CD4-positive, alpha-beta T cell (primary cell): ENCODE data around the gene EEF1G. TPM values are rescaled to one million over a fixed set of nuclear protein-coding genes. Genes with fewer than 3 reads are reported as not detected.
"Not testable (repeated sequence)": the region's sequence is repeated elsewhere in the genome, so short reads cannot be mapped to it uniquely, and the experiment has no call there.

ENCODE experiments used
- ATAC-seq: fragments of 200-7000 bp; cut with Tn5 transposase; one replicate; pipeline ENCODE4 v1.10.0; 2022; ENCODE audit warnings: mild to moderate bottlenecking; ENCODE audit not compliant: poor library complexity
- CTCF ChIA-PET: fragments of 350-600 bp; sonication (Branson Sonifier 250); formaldehyde crosslinking; loops from one replicate; lab custom pipeline; 2021; ENCODE audit warnings: antibody characterized with exemption, inconsistent platforms; lab: Charles Lee
- POLR2A ChIA-PET: fragments of 350-600 bp; sonication (Branson Sonifier 250); formaldehyde crosslinking; loops from one replicate; lab custom pipeline; 2021; ENCODE audit warnings: antibody characterized with exemption, inconsistent platforms; lab: Charles Lee
- DNase-seq, 14 experiments: peaks; one replicate each; pipeline ENCODE4 v3.0.0-alpha.2; 2013 to 2020; ENCODE audit warnings: mixed read lengths in 2 of 14
- H3K27ac ChIP-seq, 2 donors: one replicate each; pipeline versions ENCODE4 v1.5.1 to v1.7.0; 2013; ENCODE audit warnings: low read length in 2 of 2, low read depth in 1 of 2, mild to moderate bottlenecking in 1 of 2
- H3K27me3 ChIP-seq, 2 experiments: 1 replicate in 1 of 2; 2 replicates in 1 of 2; pipeline versions ENCODE4 v1.6.1 to v1.7.0; 2013; ENCODE audit warnings: low read length in 2 of 2, control low read depth in 1 of 2, mild to moderate bottlenecking in 1 of 2, moderate library complexity in 1 of 2; ENCODE audit not compliant: insufficient read depth in 2 of 2, control insufficient read depth in 1 of 2
- H3K36me3 ChIP-seq: one replicate; pipeline ENCODE4 v1.6.1; 2013; ENCODE audit warnings: low read length, control low read depth; ENCODE audit not compliant: insufficient read depth
- H3K4me1 ChIP-seq: one replicate; pipeline ENCODE4 v1.6.1; 2013; ENCODE audit warnings: low read length, control low read depth; ENCODE audit not compliant: insufficient read depth
- H3K4me3 ChIP-seq: one replicate; pipeline ENCODE4 v1.5.1; 2013; ENCODE audit warnings: mild to moderate bottlenecking, low read length, moderate library complexity
- H3K9me3 ChIP-seq, 2 experiments: 1 replicate in 1 of 2; 2 replicates in 1 of 2; pipeline versions ENCODE4 v1.6.1 to v1.7.0; 2013; ENCODE audit warnings: low read length in 2 of 2, mild to moderate bottlenecking in 2 of 2, control low read depth in 1 of 2, moderate library complexity in 1 of 2; ENCODE audit not compliant: control insufficient read depth in 1 of 2, insufficient read depth in 1 of 2
- H3K27ac Mint-ChIP-seq: one replicate; pipeline ENCODE4 v1.8.0; 2020; ENCODE audit warnings: mixed read lengths
- H3K27me3 Mint-ChIP-seq: one replicate; pipeline ENCODE4 v1.8.0; 2021; ENCODE audit warnings: mixed read lengths
- H3K36me3 Mint-ChIP-seq: one replicate; pipeline ENCODE4 v1.8.0; 2021; ENCODE audit warnings: low read depth, mixed read lengths
- H3K4me1 Mint-ChIP-seq: one replicate; pipeline ENCODE4 v1.8.0; 2021; ENCODE audit warnings: low read depth, mixed read lengths
- H3K4me3 Mint-ChIP-seq: one replicate; pipeline ENCODE4 v1.8.0; 2020; ENCODE audit warnings: mild to moderate bottlenecking, mixed read lengths
- H3K9me3 Mint-ChIP-seq: one replicate; pipeline ENCODE4 v1.8.0; 2020; ENCODE audit warnings: mixed read lengths
- intact Hi-C, 2 experiments: fragments of 100-400 bp; cut with DNase I in 1 of 2; cut with micrococcal nuclease in 1 of 2; formaldehyde crosslinking; loops; one replicate each; pipeline versions ENCODE4 v1.15.1 to v1.9.0; 2023 to 2025; cut with DNase I, micrococcal nuclease
- total RNA-seq, 174 experiments: library from RNA in 2 of 174; stranded (reverse) in 2 of 174; gene quantifications; one replicate each; pipeline ENCODE4 v1.2.3 and lab custom pipeline; 2021 to 2026
- TF ChIP-seq, protein P1 (sequence below): fragments of 200-600 bp; IDR thresholded peaks from one replicate; pipeline ENCODE4 v1.8.0; 2022; ENCODE audit warnings: antibody characterized with exemption, mild to moderate bottlenecking

EEF1G gene
- total RNA-seq, 2 experiments from 2014 or later = 2,181 to 2,269 TPM

DNA sequence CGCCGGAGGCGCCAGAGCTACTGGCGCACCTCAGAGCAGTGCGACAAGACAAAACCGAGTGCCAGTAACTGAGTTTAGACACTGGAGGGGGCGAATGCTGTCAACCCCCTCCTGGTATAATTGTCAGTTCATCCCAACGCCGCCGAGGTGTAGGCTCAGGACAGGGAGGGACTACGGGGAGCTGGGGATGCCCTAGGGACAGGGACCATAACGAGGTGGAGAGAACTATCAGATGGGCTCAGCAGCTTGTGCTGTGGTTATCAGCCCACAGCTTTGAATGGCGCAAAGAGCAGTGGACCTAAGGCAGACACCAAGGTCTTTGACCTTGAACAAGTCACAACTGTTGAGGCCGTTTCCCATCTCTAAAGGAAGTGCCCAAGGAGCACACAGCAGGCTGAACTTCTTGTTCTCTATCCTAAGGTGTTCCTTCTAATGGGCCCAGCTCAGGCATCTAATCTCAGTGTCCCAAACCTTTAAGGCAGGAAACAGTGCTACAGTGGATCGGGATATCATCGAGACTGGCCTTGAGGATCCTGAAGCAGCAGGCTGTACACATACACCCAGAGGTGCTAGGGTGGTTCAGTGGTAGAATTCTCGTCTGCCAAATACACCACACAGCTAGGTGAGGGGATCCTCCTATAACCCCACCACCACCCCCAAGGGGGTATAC, 18.6 kb upstream of the EEF1G start:
- peaks cover 73% of the 10 kb centered on the region for H3K36me3 Mint-ChIP-seq
- peaks cover 72% of the 10 kb centered on the region for H3K4me1 Mint-ChIP-seq
- TF ChIP-seq, protein P1, sequence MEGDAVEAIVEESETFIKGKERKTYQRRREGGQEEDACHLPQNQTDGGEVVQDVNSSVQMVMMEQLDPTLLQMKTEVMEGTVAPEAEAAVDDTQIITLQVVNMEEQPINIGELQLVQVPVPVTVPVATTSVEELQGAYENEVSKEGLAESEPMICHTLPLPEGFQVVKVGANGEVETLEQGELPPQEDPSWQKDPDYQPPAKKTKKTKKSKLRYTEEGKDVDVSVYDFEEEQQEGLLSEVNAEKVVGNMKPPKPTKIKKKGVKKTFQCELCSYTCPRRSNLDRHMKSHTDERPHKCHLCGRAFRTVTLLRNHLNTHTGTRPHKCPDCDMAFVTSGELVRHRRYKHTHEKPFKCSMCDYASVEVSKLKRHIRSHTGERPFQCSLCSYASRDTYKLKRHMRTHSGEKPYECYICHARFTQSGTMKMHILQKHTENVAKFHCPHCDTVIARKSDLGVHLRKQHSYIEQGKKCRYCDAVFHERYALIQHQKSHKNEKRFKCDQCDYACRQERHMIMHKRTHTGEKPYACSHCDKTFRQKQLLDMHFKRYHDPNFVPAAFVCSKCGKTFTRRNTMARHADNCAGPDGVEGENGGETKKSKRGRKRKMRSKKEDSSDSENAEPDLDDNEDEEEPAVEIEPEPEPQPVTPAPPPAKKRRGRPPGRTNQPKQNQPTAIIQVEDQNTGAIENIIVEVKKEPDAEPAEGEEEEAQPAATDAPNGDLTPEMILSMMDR = no peak
- H3K27ac Mint-ChIP-seq = peak overlapping the region; percentile 89
- no peaks in the 10 kb centered on the region for H3K9me3 ChIP-seq
- ChIA-PET CTCF (interaction anchor here (0.7 to 2.6 kb wide), 18 partner anchors 9 to 289 kb away, joined by 3 to 20 read pairs (median 8); partner anchors contain the start of genes B3GAT3, C11orf98, CSKMT and EEF1G), POLR2A (interaction anchor here (0.8 to 4.4 kb wide), 53 partner anchors 8 to 1247 kb away, joined by 3 to 177 read pairs (median 10); partner anchors contain the start of genes AHNAK, B3GAT3, BSCL2 and C11orf98)
- H3K27me3 ChIP-seq = no peaks in the 10 kb centered on the region
- no peak for ATAC-seq
- H3K36me3 ChIP-seq = peaks cover 58% of the 10 kb centered on the region
- peak overlapping the region; percentile 95 to 97 for H3K27ac ChIP-seq
- no peaks in the 10 kb centered on the region for H3K27me3 Mint-ChIP-seq
- H3K9me3 Mint-ChIP-seq = no peaks in the 10 kb centered on the region
- peak overlapping the region; percentile 91 for H3K4me3 Mint-ChIP-seq
- no peak for DNase-seq
- intact Hi-C loops = loop anchor here (1.0 to 5.0 kb wide), 8 partner anchors 8 to 270 kb away; partner anchors contain the start of genes LBHD1 (in 2 of the 2), UQCC3 (in 2 of the 2), BSCL2 (in 1 of the 2) and EML3 (in 1 of the 2)
- peaks cover 47% of the 10 kb centered on the region for H3K4me1 ChIP-seq
- peak overlapping the region; percentile 98 for H3K4me3 ChIP-seq

- peak; percentile 82 for ATAC-seq
- peak within 1 kb of the TSS; percentile 98 for H3K4me3 ChIP-seq
- H3K9me3 Mint-ChIP-seq = no peaks in the 10 kb centered on the region
- no peaks in the 10 kb centered on the region for H3K27me3 ChIP-seq
- peaks cover 72% of the 10 kb centered on the region for H3K4me1 Mint-ChIP-seq
- intact Hi-C loops = loop anchor here (1.0 to 5.0 kb wide), 15 partner anchors 9 to 289 kb away; partner anchors contain the start of genes EML3 (in 2 of the 2), LBHD1 (in 2 of the 2), UQCC3 (in 2 of the 2) and BSCL2 (in 1 of the 2)
- peak within 1 kb of the TSS; percentile 95 to 97 for H3K27ac ChIP-seq
- H3K27ac Mint-ChIP-seq = peak within 1 kb of the TSS; percentile 89
- H3K36me3 ChIP-seq = peaks cover 57% of the 10 kb centered on the region
- ChIA-PET CTCF (interaction anchor here (0.6 to 2.6 kb wide), 22 partner anchors 9 to 290 kb away, joined by 3 to 20 read pairs (median 6); partner anchors contain the start of genes B3GAT3, C11orf98, CSKMT and EEF1G), POLR2A (interaction anchor here (0.6 to 4.4 kb wide), 63 partner anchors 9 to 1749 kb away, joined by 3 to 177 read pairs (median 8); partner anchors contain the start of genes AHNAK, ASRGL1, B3GAT3 and BSCL2)
- peak within 1 kb of the TSS; percentile 91 for H3K4me3 Mint-ChIP-seq
- no peaks in the 10 kb centered on the region for H3K9me3 ChIP-seq
- H3K4me1 ChIP-seq = peaks cover 43% of the 10 kb centered on the region
- H3K36me3 Mint-ChIP-seq = peaks cover 69% of the 10 kb centered on the region
- peak; percentile 91 to 99 (median 95) for DNase-seq
- H3K27me3 Mint-ChIP-seq = no peaks in the 10 kb centered on the region
- TF ChIP-seq, protein P1 = no peak
Measured at GRCh38 chr11:62591448-62592145, 17.9 kb upstream of the EEF1G start, which contains the start of gene TUT1. Gene TUT1 (minus strand): TSS chr11:62591523. CDS start chr11:62591485, 38 bp downstream.

DNA sequence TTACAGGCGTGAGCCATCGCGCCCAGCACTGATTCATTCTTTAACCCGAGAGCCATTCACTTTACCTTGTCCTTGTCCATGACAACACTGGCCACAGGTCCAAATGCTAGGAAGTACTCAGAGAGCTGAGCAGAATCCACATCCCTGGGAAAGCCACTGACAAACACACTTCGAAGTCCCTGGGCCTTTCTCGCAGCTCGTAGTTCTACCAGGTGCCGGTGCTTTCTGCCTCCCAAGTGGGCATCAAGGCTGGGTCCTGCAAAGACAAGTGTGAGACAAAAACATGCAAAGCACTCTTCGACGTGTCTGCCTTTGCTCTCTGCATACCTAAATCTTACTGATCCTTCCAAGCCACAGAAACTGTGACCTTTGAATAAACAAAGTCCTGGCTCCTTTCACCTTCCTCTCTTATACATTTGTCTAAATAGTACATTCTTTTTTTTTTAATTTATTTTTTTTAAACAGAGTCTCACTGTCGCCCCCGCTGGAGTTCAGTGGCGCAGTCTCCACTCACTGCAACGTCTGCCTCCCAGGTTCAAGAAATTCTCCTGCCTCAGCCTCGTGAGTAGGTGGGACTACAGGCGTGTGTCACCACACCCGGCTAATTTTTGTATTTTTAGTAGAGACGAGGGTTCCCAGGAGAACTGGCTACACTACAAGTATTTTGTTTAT, 15.4 kb upstream of the EEF1G start:
- Mint-ChIP-seq H3K4me1 (peaks cover 56% of the 10 kb centered on the region), H3K27ac (peak overlapping the region; percentile 89)

GRCh38 chr11:62585356-62585755, 11.7 kb upstream of the EEF1G start:
- Mint-ChIP-seq H3K36me3 (peaks cover 59% of the 10 kb centered on the region), H3K4me1 (peaks cover 20% of the 10 kb centered on the region)
- H3K27me3 Mint-ChIP-seq, ATAC-seq, DNase-seq, H3K9me3 ChIP-seq, H3K4me1 ChIP-seq, CTCF ChIA-PET, H3K27ac ChIP-seq, H3K9me3 Mint-ChIP-seq, H3K4me3 ChIP-seq, intact Hi-C loops, H3K27ac Mint-ChIP-seq, H3K4me3 Mint-ChIP-seq, H3K27me3 ChIP-seq: not testable (repeated sequence)
- POLR2A ChIA-PET = interaction anchor here (1.2 kb wide), 1 partner anchor 11 kb away, joined by 6 read pairs; the partner anchor contains the start of gene EEF1G
- H3K36me3 ChIP-seq = peaks cover 58% of the 10 kb centered on the region

More for the DNA sequence above, 15.4 kb upstream of the EEF1G start:
- no peaks in the 10 kb centered on the region for H3K27me3 Mint-ChIP-seq
- no peak overlapping the region for H3K27ac ChIP-seq
- peak in 2 of 14 experiments; percentile 38 to 57 for DNase-seq
- intact Hi-C loops = no loop called here
- CTCF ChIA-PET = no interaction called here
- H3K9me3 Mint-ChIP-seq = no peaks in the 10 kb centered on the region
- peak overlapping the region; percentile 91 for H3K4me3 Mint-ChIP-seq
- H3K4me3 ChIP-seq = no peak overlapping the region
- POLR2A ChIA-PET = interaction anchor here (1.8 to 2.0 kb wide), 2 partner anchors 15 to 76 kb away, joined by 4 to 9 read pairs; partner anchors contain the start of genes C11orf98, CSKMT and EEF1G
- no peaks in the 10 kb centered on the region for H3K9me3 ChIP-seq
- no peaks in the 10 kb centered on the region for H3K27me3 ChIP-seq
- peaks cover 45% of the 10 kb centered on the region for H3K36me3 ChIP-seq
- TF ChIP-seq, protein P1 = no peak
- peaks cover 38% of the 10 kb centered on the region for H3K4me1 ChIP-seq
- no peak for ATAC-seq
- peaks cover 60% of the 10 kb centered on the region for H3K36me3 Mint-ChIP-seq
